ENCODE data around the gene CCDC141.

The CCDC141 gene

GRCh38 chr2:178978667-178979066 is 71.3 kb downstream of the CCDC141 start:
- no peak for DNase-seq (ENCODE audit: low read depth)

GRCh38 chr2:178976351-178976750 is 73.6 kb downstream of the CCDC141 start:
- no peak for DNase-seq (ENCODE audit: low read depth)

GRCh38 chr2:178962805-178963433 is 87.0 kb downstream of the CCDC141 start:
- no peak for DNase-seq (ENCODE audit: low read depth)

- DNase-seq (ENCODE audit: low read depth): no peak
Measured at GRCh38 chr2:178962152-178962551, 87.8 kb downstream of the CCDC141 start.

- DNase-seq (ENCODE audit: low read depth): no peak
Measured at GRCh38 chr2:178954049-178954448, 95.9 kb downstream of the CCDC141 start.

GRCh38 chr2:178951266-178952006 is 98.5 kb downstream of the CCDC141 start:
- no peak for DNase-seq (ENCODE audit: low read depth)

GRCh38 chr2:178949584-178949983 is 100.4 kb downstream of the CCDC141 start:
- no peak for DNase-seq (ENCODE audit: low read depth)

- no peak for DNase-seq (ENCODE audit: low read depth)
Measured at GRCh38 chr2:178949151-178949550, 100.8 kb downstream of the CCDC141 start.

- no peak for DNase-seq (ENCODE audit: low read depth)
Measured at GRCh38 chr2:178947006-178947405, 102.9 kb downstream of the CCDC141 start.

GRCh38 chr2:178946494-178946893 is 103.4 kb downstream of the CCDC141 start:
- no peak for DNase-seq (ENCODE audit: low read depth)

- peak; percentile 9 for DNase-seq (ENCODE audit: low read depth)
Measured at GRCh38 chr2:178943745-178944144, 106.2 kb downstream of the CCDC141 start.

- no peak for DNase-seq (ENCODE audit: low read depth)
Measured at GRCh38 chr2:178934571-178934970, 115.4 kb downstream of the CCDC141 start.

GRCh38 chr2:178933493-178933892 is 116.4 kb downstream of the CCDC141 start:
- DNase-seq (ENCODE audit: low read depth): no peak

GRCh38 chr2:178928077-178928476 is 121.9 kb downstream of the CCDC141 start:
- DNase-seq (ENCODE audit: low read depth): no peak

GRCh38 chr2:178927173-178927572 is 122.8 kb downstream of the CCDC141 start:
- DNase-seq (ENCODE audit: low read depth): no peak

- DNase-seq (ENCODE audit: low read depth): peak; percentile 23
Measured at GRCh38 chr2:178924817-178925216, 125.1 kb downstream of the CCDC141 start.

GRCh38 chr2:178923546-178923945 is 126.4 kb downstream of the CCDC141 start:
- DNase-seq (ENCODE audit: low read depth): no peak

- DNase-seq (ENCODE audit: low read depth): no peak
Measured at GRCh38 chr2:178920916-178921513, 128.9 kb downstream of the CCDC141 start.

- DNase-seq (ENCODE audit: low read depth): no peak
Measured at GRCh38 chr2:178917555-178917954, 132.4 kb downstream of the CCDC141 start.

- DNase-seq (ENCODE audit: low read depth): no peak
Measured at GRCh38 chr2:178915423-178916173, 134.3 kb downstream of the CCDC141 start.

GRCh38 chr2:178914259-178914849 is 135.6 kb downstream of the CCDC141 start:
- DNase-seq (ENCODE audit: low read depth): peak; percentile 87

- DNase-seq (ENCODE audit: low read depth): no peak
Measured at GRCh38 chr2:178913049-178913441, 136.9 kb downstream of the CCDC141 start.
